Measurements from ENCODE around the gene SPTBN4. TPM values are rescaled to one million over a fixed set of nuclear protein-coding genes. Genes with fewer than 3 reads are reported as not detected.
"Not testable (repeated sequence)": the region's sequence is repeated elsewhere in the genome, so short reads cannot be mapped to it uniquely, and the experiment has no call there.

SPTBN4 gene
- total RNA-seq, 1 donor from 2014 or later: 23.2 TPM

GRCh38 chr19:40610396-40611064 lies 143.7 kb downstream of the SPTBN4 start:
- no peak for DNase-seq (ENCODE audit: low spot score in 2 of 2)
- no peak for FAIRE-seq

- DNase-seq (ENCODE audit: low spot score in 2 of 2) (no peak), FAIRE-seq (no peak)
Measured at GRCh38 chr19:40611096-40611495, 144.3 kb downstream of the SPTBN4 start.

- FAIRE-seq (no peak), DNase-seq (ENCODE audit: low spot score in 2 of 2) (no peak)
Measured at GRCh38 chr19:40611900-40612698, 145.3 kb downstream of the SPTBN4 start.

GRCh38 chr19:40612831-40613689 lies 146.3 kb downstream of the SPTBN4 start:
- DNase-seq (ENCODE audit: low spot score in 2 of 2): no peak

GRCh38 chr19:40613690-40614621 lies 147.2 kb downstream of the SPTBN4 start:
- FAIRE-seq: no peak
- DNase-seq (ENCODE audit: low spot score in 2 of 2): no peak

More at GRCh38 chr19:40612831-40613689, 146.3 kb downstream of the SPTBN4 start:
- FAIRE-seq: no peak

- no peak for DNase-seq (ENCODE audit: low spot score in 2 of 2)
- no peak for FAIRE-seq
Measured at GRCh38 chr19:40614622-40615411, 148.0 kb downstream of the SPTBN4 start.

GRCh38 chr19:40616178-40616577 lies 149.4 kb downstream of the SPTBN4 start:
- no peak for FAIRE-seq

GRCh38 chr19:40616941-40617340 lies 150.1 kb downstream of the SPTBN4 start:
- FAIRE-seq: no peak

More at GRCh38 chr19:40616178-40616577, 149.4 kb downstream of the SPTBN4 start:
- no peak for DNase-seq (ENCODE audit: low spot score in 2 of 2)

GRCh38 chr19:40617961-40618360 lies 151.2 kb downstream of the SPTBN4 start:
- DNase-seq (ENCODE audit: low spot score in 2 of 2) (no peak), FAIRE-seq (no peak)

More at GRCh38 chr19:40616941-40617340, 150.1 kb downstream of the SPTBN4 start:
- DNase-seq (ENCODE audit: low spot score in 2 of 2): no peak

GRCh38 chr19:40619333-40620160 lies 152.7 kb downstream of the SPTBN4 start:
- FAIRE-seq (no peak), DNase-seq (ENCODE audit: low spot score in 2 of 2) (no peak)

- no peak for DNase-seq (ENCODE audit: low spot score in 2 of 2)
- FAIRE-seq: no peak
Measured at GRCh38 chr19:40620161-40620485, 153.3 kb downstream of the SPTBN4 start.

GRCh38 chr19:40621283-40621682 lies 154.5 kb downstream of the SPTBN4 start:
- DNase-seq (ENCODE audit: low spot score in 2 of 2): no peak
- no peak for FAIRE-seq

GRCh38 chr19:40621966-40622772 lies 155.4 kb downstream of the SPTBN4 start:
- FAIRE-seq (no peak), DNase-seq (ENCODE audit: low spot score in 2 of 2) (no peak)

GRCh38 chr19:40622773-40623075 lies 155.9 kb downstream of the SPTBN4 start:
- no peak for FAIRE-seq
- DNase-seq (ENCODE audit: low spot score in 2 of 2): no peak

- DNase-seq (ENCODE audit: low spot score in 2 of 2) (no peak), FAIRE-seq (no peak)
Measured at GRCh38 chr19:40623403-40624251, 156.8 kb downstream of the SPTBN4 start.

GRCh38 chr19:40624369-40625153 lies 157.8 kb downstream of the SPTBN4 start:
- DNase-seq (ENCODE audit: low spot score in 2 of 2); FAIRE-seq: not testable (repeated sequence)
